GM18505 (cell line): Measurements from ENCODE around the gene KRTAP9-4.

Experiments
- ATAC-seq: cut with Tn5 transposase; IDR thresholded peaks from one replicate; pipeline ENCODE4 v1.9.1; 2021; ENCODE audit not compliant: unreplicated experiment
- POLR2A ChIP-seq: IDR thresholded peaks from 4 replicates; pipeline ENCODE4 v1.6.1; 2011; ENCODE audit warnings: borderline replicate concordance; ENCODE audit not compliant: insufficient read depth, insufficient read length; ENCODE audit errors: extremely low read depth

The KRTAP9-4 gene

DNA sequence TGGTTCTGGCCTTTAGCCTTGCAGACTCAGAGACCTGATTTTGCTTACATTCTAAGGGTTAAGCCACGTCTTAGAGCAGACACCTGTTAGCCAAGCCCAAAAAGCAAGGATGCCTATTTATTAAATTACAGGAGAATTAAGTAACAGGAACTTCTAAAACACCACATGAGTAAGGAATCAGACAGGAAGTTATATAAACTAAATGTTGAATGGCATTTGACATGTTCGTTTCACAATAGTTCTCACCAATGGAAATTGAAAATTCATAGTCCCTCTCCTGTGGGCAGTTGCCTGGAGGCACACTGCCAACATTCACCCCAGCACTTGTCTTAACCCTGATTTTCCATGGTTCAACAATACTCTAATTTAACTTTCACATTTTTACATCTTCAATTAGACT, 35.1 kb downstream of the KRTAP9-4 start:
- no peak for TF ChIP-seq POLR2A
- no peak for ATAC-seq

DNA sequence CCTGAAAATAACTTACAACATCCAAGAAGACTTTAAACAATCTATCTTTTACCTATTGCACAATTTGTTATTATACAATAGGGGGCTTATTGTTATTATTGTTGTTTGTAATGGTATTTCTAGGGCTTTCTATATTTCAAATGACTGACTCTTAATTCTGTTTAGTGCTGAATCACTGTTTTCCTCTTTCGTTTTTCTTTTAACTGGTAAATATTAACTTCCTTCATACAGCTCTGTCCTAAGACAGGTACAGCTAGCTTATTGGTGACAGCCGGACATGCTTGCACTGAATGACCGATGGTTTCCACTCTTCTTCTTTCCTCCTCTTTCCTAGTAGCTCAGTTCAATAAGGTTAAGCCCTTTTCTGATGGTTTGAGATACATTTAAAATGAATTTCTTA, 37.6 kb downstream of the KRTAP9-4 start:
- ATAC-seq, result no peak
- no peak for TF ChIP-seq POLR2A

DNA sequence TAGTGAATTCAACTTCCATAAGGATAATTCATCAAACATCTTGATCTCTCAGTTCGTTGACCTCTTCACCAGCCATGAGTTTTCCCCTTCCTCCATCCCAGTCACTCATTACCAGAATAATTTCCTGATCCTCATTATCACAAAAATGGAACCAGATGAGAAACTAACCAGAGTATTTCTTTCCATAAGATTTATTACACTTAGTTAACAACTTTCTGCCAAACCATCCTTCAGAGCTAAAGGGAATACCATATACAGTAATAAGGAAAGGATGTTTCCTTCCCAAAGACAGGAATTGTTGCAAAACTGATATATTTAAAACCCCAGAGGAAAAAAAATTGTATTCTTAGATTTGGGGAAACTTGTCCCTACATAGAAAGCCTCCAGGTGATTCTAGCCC, 44.5 kb downstream of the KRTAP9-4 start:
- no peak for TF ChIP-seq POLR2A
- no peak for ATAC-seq

DNA sequence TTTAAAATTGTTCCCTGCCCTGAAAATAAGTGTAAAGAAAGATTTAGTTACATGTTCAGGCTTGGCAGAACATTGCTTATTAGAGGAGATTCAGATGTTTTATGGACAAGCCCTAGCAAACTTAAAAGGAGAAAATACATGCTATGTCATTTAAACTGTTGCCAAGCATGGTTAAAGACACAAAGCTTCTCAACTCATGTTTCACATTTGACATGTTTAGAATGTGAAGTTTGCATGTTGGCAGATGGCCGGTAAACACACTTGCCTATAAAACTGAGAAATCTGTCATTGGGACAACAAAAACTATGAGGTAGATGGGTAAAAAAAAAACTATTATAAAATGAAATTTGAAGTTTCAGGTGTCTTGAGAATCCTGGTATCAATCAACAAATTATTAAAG, 47.4 kb downstream of the KRTAP9-4 start:
- no peak for TF ChIP-seq POLR2A
- no peak for ATAC-seq

DNA sequence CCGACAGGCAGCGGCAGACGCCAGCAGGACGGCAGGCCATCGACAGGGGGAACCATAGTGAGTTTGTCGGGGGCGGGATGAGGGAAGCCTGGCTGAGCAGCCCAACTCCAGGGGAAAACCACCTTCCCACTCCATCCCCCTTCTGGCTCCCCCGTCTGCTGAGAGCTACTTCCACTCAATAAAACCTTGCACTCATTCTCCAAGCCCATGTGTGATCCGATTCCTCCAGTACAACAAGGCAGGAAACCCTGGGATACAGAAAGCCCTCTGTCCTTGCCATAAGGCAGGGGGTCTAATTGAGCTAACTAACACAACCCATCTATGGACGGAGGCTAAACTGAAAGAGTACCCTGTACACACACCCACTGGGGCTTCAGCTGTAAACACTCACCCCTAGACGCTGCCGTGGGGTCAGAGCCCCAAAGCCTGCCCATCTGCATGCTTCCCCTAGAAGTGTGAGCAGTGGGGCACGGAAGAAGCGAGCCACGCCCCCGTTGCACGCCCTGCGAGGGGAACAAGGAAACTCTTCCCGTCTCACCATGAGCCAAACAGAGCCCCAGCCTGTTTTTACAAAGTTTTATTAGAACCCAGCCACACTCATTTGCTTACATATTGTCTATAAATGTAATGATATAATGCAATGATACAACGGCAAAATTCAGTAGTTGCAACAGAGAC, 49.1 kb downstream of the KRTAP9-4 start:
- no peak for TF ChIP-seq POLR2A
- ATAC-seq, result no peak
